ENCODE results near the gene PDZD2. TPM values are rescaled to one million over a fixed set of nuclear protein-coding genes. Genes with fewer than 3 reads are reported as not detected.

Gene PDZD2
- total RNA-seq, 1 donor from 2014 or later = 4.3 TPM

DNA sequence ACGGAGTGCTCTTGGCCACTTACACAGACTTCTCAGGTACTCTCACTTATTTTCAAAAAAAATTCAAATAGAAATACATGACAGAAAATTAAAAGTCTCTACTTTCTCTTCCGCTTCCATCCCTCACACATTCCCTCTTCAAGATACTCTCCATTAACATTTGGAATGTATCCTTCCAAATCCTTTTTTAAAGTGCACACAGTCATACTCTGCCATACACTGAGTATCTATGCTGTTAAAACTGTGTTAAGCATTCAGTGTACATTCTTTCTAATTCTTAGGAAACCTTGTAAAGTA, 519.7 kb downstream of the PDZD2 start:
- Mint-ChIP-seq H3K36me3 (peaks cover 10% of the 10 kb centered on the region), H3K4me3 (no peak overlapping the region), H3K9me3 (no peaks in the 10 kb centered on the region), H3K27me3 (no peaks in the 10 kb centered on the region), H3K4me1 (ENCODE audit: unreplicated experiment) (peaks cover 3% of the 10 kb centered on the region), H3K27ac (no peak overlapping the region)
- no peak for DNase-seq (ENCODE audit: extremely low spot score, unreplicated experiment)
- TF ChIP-seq, protein P1, sequence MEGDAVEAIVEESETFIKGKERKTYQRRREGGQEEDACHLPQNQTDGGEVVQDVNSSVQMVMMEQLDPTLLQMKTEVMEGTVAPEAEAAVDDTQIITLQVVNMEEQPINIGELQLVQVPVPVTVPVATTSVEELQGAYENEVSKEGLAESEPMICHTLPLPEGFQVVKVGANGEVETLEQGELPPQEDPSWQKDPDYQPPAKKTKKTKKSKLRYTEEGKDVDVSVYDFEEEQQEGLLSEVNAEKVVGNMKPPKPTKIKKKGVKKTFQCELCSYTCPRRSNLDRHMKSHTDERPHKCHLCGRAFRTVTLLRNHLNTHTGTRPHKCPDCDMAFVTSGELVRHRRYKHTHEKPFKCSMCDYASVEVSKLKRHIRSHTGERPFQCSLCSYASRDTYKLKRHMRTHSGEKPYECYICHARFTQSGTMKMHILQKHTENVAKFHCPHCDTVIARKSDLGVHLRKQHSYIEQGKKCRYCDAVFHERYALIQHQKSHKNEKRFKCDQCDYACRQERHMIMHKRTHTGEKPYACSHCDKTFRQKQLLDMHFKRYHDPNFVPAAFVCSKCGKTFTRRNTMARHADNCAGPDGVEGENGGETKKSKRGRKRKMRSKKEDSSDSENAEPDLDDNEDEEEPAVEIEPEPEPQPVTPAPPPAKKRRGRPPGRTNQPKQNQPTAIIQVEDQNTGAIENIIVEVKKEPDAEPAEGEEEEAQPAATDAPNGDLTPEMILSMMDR (conservative IDR thresholded peaks at IDR 0.05) = no peak

- Mint-ChIP-seq H3K9me3 (no peaks in the 10 kb centered on the region), H3K36me3 (peaks cover 16% of the 10 kb centered on the region), H3K27me3 (no peaks in the 10 kb centered on the region), H3K27ac (no peak overlapping the region), H3K4me1 (ENCODE audit: unreplicated experiment) (no peaks in the 10 kb centered on the region), H3K4me3 (no peak overlapping the region)
- DNase-seq (ENCODE audit: extremely low spot score, unreplicated experiment) = no peak
- TF ChIP-seq, protein P1 (conservative IDR thresholded peaks at IDR 0.05) = no peak
Measured at GRCh38 chr5:32159328-32160072, 520.6 kb downstream of the PDZD2 start.

- no peaks in the 10 kb centered on the region for H3K9me3 Mint-ChIP-seq
- no peaks in the 10 kb centered on the region for H3K4me1 Mint-ChIP-seq (ENCODE audit: unreplicated experiment)
- no peak for DNase-seq (ENCODE audit: extremely low spot score, unreplicated experiment)
- H3K27me3 Mint-ChIP-seq = no peaks in the 10 kb centered on the region
- peaks cover 16% of the 10 kb centered on the region for H3K36me3 Mint-ChIP-seq
- no peak overlapping the region for H3K27ac Mint-ChIP-seq
- H3K4me3 Mint-ChIP-seq = no peak overlapping the region
- TF ChIP-seq, protein P1 (conservative IDR thresholded peaks at IDR 0.05) = no peak
Measured at GRCh38 chr5:32160228-32160627, 521.3 kb downstream of the PDZD2 start.

Small RNA genes lying within 50 kb of the gene (microRNA-seq; reads per million reads assigned to microRNA genes)
- gene MIR4279 = not detected

Other genes starting within 250 kb of the PDZD2 start
- 81.7 and 97.3 TPM in 2 replicates for gene DROSHA, start 107.0 kb upstream of the PDZD2 start, total RNA-seq (ENCODE audit: low replicate concordance)
- gene C5orf22, start 106.8 kb upstream of the PDZD2 start, total RNA-seq (ENCODE audit: low replicate concordance) = 21.7 and 28.1 TPM in 2 replicates